ENCODE results near the gene MYOG. TPM values are rescaled to one million over a fixed set of nuclear protein-coding genes. Genes with fewer than 3 reads are reported as not detected.

Gene MYOG
- total and polyA plus RNA-seq, 11 donors, result not detected

- 61 to 69% (median 66%) methylated on average over 14 to 15 of the region's 15 CpGs for WGBS, 4 donors
- peaks cover 0 to 5% (median 0%) of the 10 kb centered on the region in 9 donors for H3K27me3 ChIP-seq
- ATAC-seq (no peak), DNase-seq (peak in 1 of 5 donors; percentile 31)
- TF ChIP-seq CTCF (IDR thresholded peaks at IDR 0.05), result no peak
- TF ChIP-seq POLR2A (IDR thresholded peaks at IDR 0.05), result no peak
- no peaks in the 10 kb centered on the region for H3K36me3 ChIP-seq
- H3K27ac ChIP-seq, result peak overlapping the region in 8 of 12 donors; percentile 15 to 90 (median 51)
- no peak overlapping the region for H3K4me3 ChIP-seq
- intact Hi-C loops (cut with DNase I), result loop anchor here in 7 of 10 donors (5.0 to 10.0 kb wide), 5 partner anchors 92 to 309 kb away; partner anchors contain the start of gene ADORA1 (in 6 of the 7)
- peaks cover 0 to 58% (median 34%) of the 10 kb centered on the region in 12 donors for H3K4me1 ChIP-seq
- H3K9me3 ChIP-seq, result no peaks in the 10 kb centered on the region
Measured at GRCh38 chr1:203035111-203036000, 50.5 kb downstream of the MYOG start.

- Histone ChIP-seq H3K4me1 (peaks cover 0 to 54% (median 30%) of the 10 kb centered on the region in 12 donors), H3K4me3 (no peak overlapping the region), H3K9me3 (no peaks in the 10 kb centered on the region), H3K27me3 (peaks cover 0 to 1% (median 0%) of the 10 kb centered on the region in 9 donors), H3K27ac (peak overlapping the region in 1 of 12 donors; percentile 88), H3K36me3 (no peaks in the 10 kb centered on the region)
- ATAC-seq, result no peak
- intact Hi-C loops (cut with DNase I), result loop anchor here in 7 of 10 donors (5.0 to 10.0 kb wide), 5 partner anchors 93 to 310 kb away; partner anchors contain the start of gene ADORA1 (in 6 of the 7)
- 83 to 92% (median 85%) methylated on average over 10 of the region's 10 CpGs for WGBS, 4 donors
- DNase-seq, result peak in 1 of 5 donors; percentile 52
- TF ChIP-seq CTCF (IDR thresholded peaks at IDR 0.05), result no peak
- TF ChIP-seq POLR2A (IDR thresholded peaks at IDR 0.05), result no peak
Measured at GRCh38 chr1:203034422-203035110, 51.2 kb downstream of the MYOG start.

- 80 to 94% (median 91%) methylated on average over 2 of the region's 2 CpGs for WGBS, 4 donors
- Histone ChIP-seq H3K4me3 (no peak overlapping the region), H3K27me3 (no peaks in the 10 kb centered on the region), H3K36me3 (no peaks in the 10 kb centered on the region), H3K4me1 (peaks cover 0 to 54% (median 31%) of the 10 kb centered on the region in 12 donors), H3K27ac (no peak overlapping the region), H3K9me3 (no peaks in the 10 kb centered on the region)
- ATAC-seq, result no peak
- DNase-seq, result peak in 1 of 5 donors; percentile 20
- intact Hi-C loops (cut with DNase I), result loop anchor here in 2 of 10 donors (10.0 kb wide), 2 partner anchors 301 to 311 kb away; no protein-coding TSS in a partner anchor
- TF ChIP-seq POLR2A (IDR thresholded peaks at IDR 0.05) (no peak), CTCF (IDR thresholded peaks at IDR 0.05) (no peak)
Measured at GRCh38 chr1:203033917-203034316, 51.9 kb downstream of the MYOG start.

All from heart left ventricle (tissue), 16 donors.